Measurements from ENCODE around the gene TGFBR3.

- no peak for TF ChIP-seq CTCF (IDR thresholded peaks at IDR 0.05)
- TF ChIP-seq POLR2A (IDR thresholded peaks at IDR 0.05), result no peak
Observed at GRCh38 chr1:91862120-91862519, 23.8 kb downstream of the TGFBR3 start.

Data from Peyer's patch (tissue), 4 donors.